Activated T-helper 1 cell treated with Interleukin-2 at 50 U/mL for 16 hours (primary cell): ENCODE results near the gene TMEM237.
"Not testable (repeated sequence)": the region's sequence is repeated elsewhere in the genome, so short reads cannot be mapped to it uniquely, and the experiment has no call there.

ENCODE experiments used
- DNase-seq: peaks from one replicate; pipeline ENCODE4 v3.0.0-alpha.2; 2020; ENCODE audit warnings: low read depth

TMEM237 gene, protein sequence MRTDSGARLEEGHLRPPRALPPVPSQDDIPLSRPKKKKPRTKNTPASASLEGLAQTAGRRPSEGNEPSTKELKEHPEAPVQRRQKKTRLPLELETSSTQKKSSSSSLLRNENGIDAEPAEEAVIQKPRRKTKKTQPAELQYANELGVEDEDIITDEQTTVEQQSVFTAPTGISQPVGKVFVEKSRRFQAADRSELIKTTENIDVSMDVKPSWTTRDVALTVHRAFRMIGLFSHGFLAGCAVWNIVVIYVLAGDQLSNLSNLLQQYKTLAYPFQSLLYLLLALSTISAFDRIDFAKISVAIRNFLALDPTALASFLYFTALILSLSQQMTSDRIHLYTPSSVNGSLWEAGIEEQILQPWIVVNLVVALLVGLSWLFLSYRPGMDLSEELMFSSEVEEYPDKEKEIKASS

DNA sequence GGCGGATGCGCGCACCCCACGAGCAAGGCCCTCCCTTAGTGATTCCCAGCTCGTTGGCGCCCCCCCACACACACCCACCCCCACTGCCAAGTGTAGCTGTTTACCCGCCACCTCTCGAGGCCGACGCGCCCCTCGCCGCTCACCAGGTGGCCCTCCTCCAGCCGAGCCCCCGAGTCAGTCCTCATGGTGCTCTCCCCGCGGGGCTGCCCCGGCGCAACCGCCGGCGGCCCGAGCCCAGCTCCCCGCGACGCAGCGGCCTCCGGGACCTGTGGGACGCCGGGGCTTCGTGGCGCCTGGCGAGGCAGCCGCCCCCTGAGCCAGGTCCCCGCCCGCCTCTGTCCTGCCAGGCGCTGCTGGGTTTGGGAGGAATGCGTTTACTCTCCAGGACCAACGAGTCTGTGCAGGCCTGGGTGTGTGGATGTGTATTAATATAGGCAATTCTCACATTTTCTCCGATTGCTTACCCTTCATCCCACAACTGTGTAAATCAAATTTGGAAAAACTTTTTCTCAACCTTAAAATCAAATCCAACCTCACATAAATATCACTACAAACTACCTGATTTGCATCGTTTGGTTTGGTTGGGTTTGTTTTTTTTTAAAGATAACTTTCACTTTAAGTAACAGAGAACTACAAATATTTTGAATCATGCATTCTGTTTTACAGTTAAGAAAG is at the start of gene TMEM237:
Gene TMEM237, minus strand, starts transcription at position 288 of the 675 bp plus-strand sequence. Its CDS starts 103 bp downstream, at position 185.
- DNase-seq, result peak; percentile 24

DNA sequence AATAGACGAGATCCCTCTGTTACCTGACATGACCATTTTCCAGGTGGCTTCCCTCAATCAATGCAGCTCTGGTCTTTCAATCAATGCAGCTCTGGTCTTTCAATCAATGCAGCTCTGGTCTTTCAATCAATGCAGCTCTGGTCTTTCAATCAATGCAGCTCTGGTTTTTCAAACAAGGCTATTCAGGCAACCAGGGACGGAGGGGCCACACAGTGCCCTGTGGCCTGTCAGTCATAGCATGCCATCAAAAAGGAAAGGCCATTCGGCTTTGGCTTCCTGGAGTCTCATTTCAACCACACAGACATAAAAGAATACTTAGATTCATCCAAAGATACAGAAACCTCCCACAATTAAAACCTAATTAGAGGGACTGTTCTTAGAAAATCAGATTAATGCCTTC is 41.9 kb upstream of the TMEM237 start:
- DNase-seq, result no peak

DNA sequence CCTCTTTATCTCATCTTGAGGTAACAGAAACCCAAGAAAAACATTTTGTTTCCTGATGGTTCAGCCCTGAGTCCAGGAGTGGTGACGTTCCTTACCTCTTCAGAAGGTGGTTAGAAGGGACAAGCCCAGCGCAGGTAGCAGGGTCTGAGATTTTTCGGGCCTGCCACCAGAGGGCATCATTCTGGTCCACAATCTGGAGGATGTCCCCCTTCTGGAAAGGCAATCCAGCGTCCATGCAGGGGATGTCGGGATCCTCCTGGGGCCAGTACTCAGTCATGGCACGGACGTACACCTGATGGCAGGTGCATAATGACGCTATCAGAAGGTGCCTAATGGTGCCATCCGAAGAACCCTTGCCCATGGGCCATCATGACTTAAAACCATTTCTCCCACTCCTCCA is 37.4 kb upstream of the TMEM237 start:
- no peak for DNase-seq

DNA sequence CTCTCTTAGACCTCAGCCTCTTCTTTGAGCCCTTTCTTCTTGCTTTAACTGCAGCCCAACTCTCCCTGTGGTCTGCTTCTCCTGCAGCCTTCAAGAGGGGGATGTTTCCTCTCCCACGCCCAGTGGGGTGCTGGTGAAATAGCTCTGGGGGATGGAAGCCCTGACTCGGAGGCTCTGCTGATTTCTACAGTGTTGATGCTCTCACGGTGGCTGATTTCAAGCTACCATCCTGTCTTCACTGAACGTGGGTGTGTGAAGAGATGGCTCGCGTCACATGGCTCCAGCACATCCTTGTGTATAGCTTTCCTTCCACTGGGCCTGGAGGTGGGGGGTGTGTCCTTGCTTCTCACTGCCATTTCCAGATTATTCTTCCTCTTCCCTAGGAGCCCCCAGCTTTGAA is 35.1 kb upstream of the TMEM237 start:
- DNase-seq, result no peak

DNA sequence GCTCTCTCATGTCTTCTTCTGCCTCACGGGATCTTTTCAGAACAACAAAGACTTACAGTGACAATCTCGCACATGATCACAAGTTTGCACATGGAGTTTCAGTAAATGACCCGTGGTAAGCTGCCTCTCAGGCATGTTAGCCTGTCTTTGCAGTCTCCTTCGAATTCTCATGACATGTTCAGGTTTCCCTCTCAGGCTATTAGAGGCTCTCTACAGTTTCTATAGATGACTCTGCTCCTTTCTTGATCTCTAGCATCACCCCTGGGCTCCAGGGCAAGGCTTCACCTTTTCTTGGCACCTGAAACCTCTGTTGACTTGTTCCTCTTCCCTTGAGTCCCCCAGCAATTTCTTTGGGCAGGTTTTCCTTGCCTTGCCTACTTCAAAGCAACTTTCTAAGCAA is 32.2 kb upstream of the TMEM237 start:
- DNase-seq, result no peak

DNA sequence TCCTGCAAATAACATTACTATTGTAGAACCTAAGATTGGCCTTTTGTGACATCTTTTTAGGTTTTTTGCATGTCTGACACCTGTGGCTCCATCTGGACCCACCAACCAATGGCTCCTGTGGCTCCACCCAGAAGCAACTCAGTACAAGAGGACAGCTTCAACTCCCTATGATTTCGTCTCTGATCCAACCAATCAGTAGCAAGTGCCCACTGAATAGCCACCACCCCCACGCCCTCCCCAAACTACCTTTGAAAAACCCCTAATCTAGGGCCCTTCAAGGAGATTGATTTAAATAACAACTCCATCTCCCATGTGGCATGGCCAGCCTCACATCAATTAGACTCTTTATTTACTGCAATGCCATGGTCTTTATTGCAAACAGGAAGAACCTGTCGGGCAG is 31.5 kb upstream of the TMEM237 start:
- DNase-seq, result no peak

DNA sequence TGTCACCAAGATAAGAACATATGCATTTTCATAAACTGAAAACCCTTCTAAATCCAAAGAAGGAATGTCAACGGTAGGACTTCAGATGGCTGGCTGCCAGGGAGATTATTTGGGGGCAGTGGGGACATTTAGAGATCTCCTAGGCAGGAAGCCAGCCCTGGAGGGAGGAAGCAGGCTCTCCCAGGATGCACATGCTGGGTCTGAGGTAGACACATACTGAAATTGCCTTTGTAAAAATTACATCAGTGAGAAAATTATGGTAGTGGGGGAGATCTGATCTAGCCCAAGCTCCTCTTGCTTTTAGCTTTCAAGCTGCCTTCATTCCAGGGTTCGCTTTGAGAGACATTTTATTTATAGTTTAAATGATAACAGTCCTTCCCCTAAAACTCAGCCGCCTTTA is 31.0 kb upstream of the TMEM237 start:
- DNase-seq, result no peak

DNA sequence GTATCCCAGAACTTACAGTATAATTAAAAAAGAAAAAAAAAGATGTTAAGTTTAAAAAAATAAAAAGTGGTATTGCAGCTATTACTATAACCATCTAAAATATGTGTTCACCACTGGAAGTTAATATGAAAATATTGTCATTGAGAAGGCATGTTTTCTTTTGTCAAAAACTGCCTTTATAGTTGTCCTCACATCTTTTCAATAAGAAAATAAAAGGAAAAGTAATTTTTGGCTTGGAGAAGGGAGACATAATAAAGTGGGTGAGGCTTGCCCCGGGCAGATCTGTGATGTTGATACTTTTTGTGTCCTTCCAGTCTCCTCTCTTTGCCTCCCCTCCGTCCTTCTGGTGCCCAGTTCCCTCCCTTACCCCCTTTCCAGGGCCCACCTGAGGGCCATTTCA is 30.2 kb upstream of the TMEM237 start:
- no peak for DNase-seq

DNA sequence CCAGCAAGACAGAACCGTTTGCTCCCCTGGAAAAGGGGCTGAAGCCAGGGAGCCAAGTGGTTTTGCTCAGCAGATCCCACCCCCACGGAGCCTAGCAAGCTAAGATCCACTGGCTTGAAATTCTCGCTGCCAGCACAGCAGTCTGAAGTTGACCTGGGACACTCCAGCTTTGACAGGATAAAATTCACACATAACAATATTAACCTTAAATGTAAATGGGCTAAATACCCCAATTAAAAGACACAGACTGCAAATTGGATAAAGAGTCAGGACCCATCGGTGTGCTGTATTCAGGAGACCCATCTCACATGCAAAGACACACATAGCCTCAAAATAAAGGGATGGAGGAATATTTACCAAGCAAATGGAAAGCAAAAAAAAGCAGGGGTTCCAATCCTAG is 27.9 kb upstream of the TMEM237 start:
- DNase-seq, result not testable (repeated sequence)

DNA sequence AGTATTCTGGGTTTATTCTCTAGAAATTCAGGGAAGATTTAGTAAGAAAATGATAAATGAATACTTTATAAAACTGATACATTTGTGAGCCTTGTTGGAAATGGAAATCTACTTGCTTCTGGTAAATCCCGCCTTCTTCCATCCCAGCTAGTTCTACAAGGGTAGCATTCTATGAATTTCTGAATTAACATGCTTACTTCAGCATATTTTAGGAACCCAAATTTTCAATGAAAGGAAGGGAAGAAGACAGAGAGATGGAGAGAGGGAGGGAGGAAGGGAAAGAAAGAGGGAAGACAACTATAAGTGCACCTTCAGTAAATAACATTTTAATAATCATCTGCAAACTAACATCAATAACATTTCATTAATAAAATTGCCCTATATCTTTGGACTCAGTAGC is 26.6 kb upstream of the TMEM237 start:
- no peak for DNase-seq

DNA sequence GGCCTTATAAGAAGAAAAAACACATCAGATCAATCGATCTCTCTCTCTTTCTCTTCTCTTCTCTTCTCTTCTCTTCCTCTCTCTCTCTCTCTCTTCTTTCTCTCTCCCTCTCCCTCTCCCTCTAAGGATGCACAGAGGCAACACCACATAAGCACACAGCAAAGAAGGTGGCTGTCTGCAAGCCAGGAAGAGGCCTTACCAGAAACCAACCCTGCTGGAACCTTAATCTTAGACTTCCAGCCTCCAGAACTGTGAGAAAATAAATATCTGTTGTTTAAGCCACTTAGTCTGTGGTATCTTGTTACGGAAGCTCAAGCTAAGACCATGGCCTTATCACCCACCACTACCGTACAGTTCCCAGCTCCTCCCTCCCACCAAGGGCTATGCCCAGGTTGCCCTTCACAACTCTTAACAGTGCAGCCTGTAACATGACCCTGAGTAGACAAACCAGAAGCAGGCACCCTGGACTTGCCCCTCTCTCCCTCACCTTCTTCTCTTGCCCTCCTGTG is 25.2 kb upstream of the TMEM237 start:
- DNase-seq, result no peak

DNA sequence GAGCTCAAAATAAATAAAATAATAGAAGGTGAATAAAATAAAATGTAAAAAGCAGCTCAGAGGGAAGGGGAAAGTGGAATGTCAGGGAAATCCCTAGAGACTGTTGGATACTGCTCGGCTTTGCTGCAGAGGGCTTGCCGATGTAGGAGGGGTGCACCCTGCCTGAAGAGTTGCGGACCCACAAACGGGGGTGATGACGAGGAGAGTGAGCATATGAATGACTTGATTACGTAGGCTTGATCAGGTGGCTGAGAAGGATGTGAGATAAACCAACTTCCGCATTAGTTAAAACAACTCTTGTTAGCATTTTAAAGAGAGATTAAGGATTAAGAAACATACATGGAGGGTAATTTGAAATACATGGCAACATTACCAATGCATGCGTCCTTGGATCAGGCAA is 21.0 kb upstream of the TMEM237 start:
- DNase-seq, result no peak

DNA sequence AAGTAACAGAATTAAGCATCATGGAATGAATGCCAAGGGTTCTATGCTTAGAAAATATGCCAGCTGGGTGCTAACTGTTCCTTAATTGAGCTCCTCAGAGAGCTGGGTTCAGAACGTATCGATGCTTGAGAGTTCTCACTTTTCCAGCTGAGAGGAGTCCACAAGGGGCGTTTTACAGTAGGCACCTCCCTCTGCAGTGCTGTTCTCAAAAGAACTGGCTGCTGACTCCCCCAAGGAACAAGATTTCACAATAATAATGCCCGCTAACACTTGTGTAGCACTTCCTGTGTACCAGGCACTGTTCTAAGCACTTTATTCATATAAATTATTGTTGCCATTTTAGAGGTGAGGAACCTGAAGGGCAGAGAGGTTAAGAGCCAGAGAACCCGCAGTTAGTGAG is 18.1 kb upstream of the TMEM237 start:
- no peak for DNase-seq

DNA sequence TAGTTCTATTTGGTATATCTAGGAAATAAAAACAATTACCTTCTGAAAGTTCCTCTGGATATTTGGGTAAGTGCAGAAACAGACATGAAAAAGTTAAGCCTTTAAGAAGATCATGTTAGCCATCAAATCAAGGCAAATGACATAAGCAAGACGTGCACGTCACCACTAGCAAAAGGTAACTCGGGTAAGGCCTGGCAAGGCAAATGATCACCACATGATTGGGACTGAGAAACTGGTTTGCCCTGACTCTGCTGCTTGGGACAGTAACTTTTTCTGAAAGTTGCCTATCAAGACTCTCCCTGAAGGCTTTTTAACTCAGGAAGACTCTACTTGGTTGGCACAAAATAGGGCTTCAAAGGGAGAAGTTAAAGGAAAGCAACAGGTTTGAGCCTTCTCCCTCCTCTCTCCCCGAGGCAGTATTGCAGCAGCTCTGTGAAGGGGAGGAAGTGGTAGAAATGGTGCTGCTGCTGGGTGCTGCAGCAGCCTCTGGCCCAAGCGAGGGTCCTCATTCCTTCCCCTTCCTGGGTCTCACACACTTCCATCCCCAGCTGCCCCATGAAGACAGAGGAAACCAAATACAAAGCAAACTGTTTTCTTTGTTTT is 17.1 kb upstream of the TMEM237 start:
- DNase-seq, result no peak

DNA sequence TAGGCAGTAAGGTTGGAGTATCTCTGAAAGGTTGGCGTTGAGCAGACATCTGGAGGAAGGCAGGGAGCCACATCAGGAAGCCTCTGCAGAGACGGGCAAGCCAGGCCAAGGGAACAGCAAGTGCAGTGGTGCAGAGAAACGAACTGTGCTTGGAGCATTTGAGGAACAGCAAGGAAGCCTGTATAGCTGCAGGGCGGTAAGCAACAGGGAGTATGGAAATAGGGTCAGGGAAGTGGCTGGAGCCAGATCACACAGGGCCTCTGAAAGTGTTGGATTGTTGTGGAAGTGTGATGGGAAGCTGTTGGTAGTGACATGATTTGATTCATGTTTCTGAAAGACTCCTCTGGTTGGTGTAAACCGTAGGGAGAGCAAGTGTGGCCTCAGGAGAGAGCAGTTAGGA is 13.4 kb upstream of the TMEM237 start:
- DNase-seq, result no peak

DNA sequence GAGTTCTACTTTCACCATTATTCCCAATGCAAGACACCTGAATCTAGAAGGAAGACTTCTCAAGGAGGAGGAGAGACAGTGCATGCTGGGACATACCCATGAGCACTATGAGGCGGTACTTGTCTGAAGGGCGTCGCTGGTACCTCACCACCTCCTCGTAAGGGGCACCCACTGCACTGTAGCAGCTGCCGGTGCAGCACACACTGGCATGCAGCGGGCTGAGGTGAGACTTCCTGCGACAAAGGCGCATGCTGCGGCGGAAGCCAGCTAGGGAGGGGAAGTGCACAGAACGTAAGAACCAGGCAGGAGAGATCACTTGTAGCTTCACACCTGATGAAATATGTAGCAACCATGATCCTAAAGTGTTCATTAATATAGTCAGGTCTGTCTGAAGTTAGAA is 12.8 kb upstream of the TMEM237 start:
- no peak for DNase-seq

DNA sequence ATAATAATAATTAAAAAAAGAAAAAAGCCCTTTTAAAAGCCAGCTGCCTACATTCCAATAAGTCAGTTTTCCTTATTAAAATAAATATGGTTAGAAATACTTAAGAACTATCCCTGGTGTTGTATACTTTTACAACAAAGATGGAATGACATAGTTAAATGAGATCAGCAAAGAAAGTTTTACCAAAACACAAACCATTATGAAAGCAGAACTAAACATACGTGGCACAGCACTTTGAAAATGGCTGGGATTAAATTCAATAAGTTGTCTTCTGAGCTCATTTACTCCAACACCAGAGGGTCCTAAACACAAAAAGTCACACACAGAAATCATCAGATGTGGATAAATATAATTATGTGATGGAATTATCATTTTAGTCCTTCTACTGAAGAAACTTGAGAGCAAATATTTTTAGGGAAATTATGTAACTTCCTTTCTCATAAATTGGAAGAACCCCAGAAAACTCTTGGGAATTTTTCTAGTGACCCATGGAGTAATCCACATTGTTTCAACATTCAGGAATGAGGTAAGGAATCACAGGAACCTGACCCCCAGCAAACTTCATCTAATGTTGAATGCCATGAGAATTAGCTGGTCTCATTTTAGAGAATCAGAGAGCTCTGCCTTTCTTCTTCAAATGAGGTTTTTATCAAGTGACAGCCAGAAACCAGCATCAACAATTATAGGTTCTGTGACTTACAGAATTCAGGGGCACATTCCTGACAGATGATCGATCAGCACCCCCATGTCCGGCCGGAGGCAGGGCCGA is 11.5 kb upstream of the TMEM237 start:
- no peak for DNase-seq

DNA sequence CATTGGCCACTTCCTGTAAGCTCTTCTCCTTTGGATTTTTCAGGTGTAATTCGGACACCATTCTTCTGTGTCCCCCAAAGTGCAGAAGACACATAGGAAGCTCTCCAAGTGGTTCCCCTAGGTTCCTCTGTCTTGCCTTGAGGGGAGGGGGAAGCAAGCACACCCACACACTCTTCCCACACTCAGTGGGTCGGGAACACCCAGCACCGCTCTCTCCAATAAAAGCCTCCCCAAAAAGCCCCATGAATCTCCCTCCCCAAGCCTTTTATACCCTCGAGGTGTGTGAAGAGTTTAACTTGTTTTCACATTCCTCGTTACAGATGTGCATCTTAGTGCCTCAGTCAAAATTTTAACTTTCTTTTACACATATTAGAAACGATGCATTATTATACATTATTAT is 9.9 kb upstream of the TMEM237 start:
- DNase-seq, result no peak

DNA sequence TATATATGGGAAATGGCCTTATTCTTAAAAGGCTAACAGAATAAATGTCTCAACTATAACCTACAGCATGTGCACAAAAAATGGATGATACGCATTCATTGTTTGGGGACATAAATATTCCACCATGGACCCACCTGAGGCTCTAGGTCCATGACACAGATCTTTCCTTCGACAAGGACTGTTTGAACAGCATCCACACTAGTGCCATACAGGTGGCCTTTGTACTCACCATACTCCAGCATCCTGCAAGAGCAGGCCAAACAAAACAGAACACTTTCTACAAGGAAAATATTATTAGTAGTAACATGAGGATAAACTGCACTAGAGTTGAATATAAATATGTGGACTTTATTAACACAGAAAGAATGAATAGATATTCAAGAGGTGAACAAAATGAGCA is 6.1 kb upstream of the TMEM237 start:
- DNase-seq, result no peak

DNA sequence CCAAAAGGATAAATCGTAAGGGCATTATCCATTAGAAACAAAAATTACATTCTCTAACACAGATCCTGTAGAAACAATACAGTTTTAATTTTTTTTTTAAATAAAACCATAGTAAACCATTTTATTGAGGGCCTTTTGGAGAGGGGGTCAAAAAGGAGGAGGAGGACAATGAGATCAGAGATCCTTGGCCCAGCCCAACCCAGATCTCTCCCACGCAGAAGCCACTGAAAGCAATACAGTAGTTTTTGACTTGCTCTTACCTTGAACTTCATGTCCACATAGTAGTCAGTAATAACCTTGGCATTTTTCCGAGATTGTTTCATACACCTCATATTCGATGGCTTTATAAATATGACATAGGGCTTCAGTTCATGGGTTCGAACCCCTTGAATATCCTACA is 4.1 kb upstream of the TMEM237 start:
- no peak for DNase-seq

DNA sequence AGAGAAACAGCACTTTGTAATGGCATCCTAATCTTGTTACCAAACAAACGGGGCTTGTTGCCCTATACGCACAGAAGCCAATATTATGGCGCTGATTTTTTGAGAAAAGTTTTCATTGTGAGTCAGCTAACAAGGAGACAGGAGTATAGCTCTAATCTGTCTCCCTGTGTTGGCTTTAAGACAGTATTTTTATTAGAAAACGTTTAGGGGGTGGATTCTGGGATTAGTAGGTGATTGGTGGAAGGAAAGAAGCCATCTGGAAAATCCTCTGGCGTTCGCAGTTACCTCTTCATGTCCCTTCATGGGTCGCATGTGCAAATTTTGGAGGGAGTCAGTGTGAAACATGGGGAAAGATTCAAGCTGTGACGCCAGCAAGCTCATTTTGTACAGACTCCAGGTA is 698 bp upstream of the TMEM237 start:
- DNase-seq, result no peak

DNA sequence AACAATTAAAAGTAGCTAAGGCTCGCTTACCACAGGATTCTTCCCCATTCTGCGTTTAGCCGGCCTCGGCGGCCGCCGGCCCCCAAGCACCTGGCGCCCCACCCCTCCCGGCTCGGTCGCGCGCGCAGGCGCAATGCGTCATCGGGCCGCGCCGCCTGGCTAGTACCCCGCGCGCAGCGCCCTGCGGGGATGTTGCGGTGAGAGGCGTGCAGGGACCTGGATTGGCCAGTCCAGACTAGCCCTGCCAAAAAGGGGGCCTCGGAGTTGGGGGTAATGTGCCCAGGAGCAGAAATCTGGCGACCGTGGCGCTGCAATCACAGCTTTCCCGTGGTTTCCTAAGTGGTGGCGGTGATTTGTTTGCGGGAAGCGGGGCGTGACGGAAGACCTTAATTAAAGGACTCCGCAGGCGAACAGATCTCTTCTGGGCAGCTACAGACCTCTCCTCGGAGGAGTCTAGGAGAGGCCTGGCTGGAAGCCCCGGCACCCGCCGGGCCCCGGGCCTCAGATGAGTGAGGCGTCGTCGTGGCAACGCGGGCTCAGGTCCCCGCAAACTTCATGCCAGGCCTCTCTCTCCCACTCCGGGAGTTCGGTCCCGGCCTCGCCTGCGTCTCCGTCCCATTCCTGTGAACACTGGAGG is 606 bp downstream of the TMEM237 start:
- DNase-seq, result peak; percentile 76
